ENCODE measurements around the gene ZNF205. TPM values are rescaled to one million over a fixed set of nuclear protein-coding genes. Genes with fewer than 3 reads are reported as not detected.
A peak's percentile ranks its signal among the peaks of the same experiment; 100 is the strongest.

Gene ZNF205
- total and polyA plus RNA-seq, 9 of the 15 experiments (the other 6 are each of a cell fraction or from before 2014, with no cell fraction given): 2.4 to 11.8 (median 5.1) TPM; not detected in 2

DNA sequence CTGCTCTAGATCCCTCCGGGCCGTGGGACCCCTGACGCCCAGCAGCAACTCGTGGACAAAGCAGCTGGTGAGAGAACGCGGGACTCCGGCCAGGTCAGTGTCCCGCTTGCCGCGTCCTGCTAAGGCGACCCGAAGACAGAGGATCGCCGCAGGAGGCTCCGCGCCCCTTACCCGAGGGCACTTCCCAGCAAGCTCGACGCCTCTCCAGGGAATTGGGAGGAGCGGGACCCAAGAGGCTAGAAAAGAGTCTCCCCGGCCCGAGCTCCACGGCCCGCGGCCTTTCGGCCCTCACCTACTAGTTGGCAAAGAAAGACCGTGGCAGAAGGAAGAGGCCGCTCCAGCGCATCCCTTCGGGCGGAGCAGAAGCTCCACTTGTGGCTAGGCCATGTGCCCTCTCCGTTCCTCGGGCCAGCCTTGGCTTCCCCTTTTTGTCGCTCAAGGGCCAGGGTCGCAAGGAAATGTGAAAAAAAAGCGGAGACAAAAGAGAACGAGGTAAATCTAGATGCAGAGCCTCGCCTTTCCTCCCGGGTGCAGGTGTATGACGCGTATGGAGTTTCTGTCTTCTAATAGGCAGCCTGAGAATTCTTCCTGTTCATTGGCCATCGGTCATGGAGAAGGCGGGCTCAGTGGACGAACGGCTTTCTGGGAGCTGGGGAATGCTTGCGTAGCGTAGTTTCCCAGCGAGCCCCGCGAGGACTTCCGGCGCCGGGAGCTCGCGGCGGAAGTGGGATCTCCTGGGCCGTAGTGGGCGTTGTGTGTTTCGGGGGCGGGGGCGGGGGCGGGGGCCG is 22.1 kb downstream of the ZNF205 start, which contains the start of gene ZNF213 (continued):
- TF ChIP-seq PHB2 (IDR thresholded peaks at IDR 0.05; ENCODE audit: low read depth): no peak
- TF ChIP-seq, protein P1, sequence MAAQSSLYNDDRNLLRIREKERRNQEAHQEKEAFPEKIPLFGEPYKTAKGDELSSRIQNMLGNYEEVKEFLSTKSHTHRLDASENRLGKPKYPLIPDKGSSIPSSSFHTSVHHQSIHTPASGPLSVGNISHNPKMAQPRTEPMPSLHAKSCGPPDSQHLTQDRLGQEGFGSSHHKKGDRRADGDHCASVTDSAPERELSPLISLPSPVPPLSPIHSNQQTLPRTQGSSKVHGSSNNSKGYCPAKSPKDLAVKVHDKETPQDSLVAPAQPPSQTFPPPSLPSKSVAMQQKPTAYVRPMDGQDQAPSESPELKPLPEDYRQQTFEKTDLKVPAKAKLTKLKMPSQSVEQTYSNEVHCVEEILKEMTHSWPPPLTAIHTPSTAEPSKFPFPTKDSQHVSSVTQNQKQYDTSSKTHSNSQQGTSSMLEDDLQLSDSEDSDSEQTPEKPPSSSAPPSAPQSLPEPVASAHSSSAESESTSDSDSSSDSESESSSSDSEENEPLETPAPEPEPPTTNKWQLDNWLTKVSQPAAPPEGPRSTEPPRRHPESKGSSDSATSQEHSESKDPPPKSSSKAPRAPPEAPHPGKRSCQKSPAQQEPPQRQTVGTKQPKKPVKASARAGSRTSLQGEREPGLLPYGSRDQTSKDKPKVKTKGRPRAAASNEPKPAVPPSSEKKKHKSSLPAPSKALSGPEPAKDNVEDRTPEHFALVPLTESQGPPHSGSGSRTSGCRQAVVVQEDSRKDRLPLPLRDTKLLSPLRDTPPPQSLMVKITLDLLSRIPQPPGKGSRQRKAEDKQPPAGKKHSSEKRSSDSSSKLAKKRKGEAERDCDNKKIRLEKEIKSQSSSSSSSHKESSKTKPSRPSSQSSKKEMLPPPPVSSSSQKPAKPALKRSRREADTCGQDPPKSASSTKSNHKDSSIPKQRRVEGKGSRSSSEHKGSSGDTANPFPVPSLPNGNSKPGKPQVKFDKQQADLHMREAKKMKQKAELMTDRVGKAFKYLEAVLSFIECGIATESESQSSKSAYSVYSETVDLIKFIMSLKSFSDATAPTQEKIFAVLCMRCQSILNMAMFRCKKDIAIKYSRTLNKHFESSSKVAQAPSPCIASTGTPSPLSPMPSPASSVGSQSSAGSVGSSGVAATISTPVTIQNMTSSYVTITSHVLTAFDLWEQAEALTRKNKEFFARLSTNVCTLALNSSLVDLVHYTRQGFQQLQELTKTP (IDR thresholded peaks at IDR 0.05; ENCODE audit: low read depth in 1 of 2, partially characterized antibody in 2 of 2): peak in 1 of 2 experiments; percentile 93
- TF ChIP-seq PKNOX1 (IDR thresholded peaks at IDR 0.05): peak; percentile 54; the same call in 1 of the 2 replicates
- TF ChIP-seq RFX1 (IDR thresholded peaks at IDR 0.05): no peak
- TF ChIP-seq POLR2AphosphoS5 (IDR thresholded peaks at IDR 0.05; ENCODE audit: control insufficient read depth, insufficient read depth, low read depth, low read length): peak; percentile 86
- TF ChIP-seq ARNT (IDR thresholded peaks at IDR 0.05): peak in 1 of 2 experiments; percentile 71; a peak in 1 of 4 replicates
- TF ChIP-seq, protein P2, sequence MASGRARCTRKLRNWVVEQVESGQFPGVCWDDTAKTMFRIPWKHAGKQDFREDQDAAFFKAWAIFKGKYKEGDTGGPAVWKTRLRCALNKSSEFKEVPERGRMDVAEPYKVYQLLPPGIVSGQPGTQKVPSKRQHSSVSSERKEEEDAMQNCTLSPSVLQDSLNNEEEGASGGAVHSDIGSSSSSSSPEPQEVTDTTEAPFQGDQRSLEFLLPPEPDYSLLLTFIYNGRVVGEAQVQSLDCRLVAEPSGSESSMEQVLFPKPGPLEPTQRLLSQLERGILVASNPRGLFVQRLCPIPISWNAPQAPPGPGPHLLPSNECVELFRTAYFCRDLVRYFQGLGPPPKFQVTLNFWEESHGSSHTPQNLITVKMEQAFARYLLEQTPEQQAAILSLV (tag; IDR thresholded peaks at IDR 0.05): no peak
- TF ChIP-seq TCF7L2 (IDR thresholded peaks at IDR 0.05; ENCODE audit: low read depth, low read length): no peak
- TF ChIP-seq, protein P3, sequence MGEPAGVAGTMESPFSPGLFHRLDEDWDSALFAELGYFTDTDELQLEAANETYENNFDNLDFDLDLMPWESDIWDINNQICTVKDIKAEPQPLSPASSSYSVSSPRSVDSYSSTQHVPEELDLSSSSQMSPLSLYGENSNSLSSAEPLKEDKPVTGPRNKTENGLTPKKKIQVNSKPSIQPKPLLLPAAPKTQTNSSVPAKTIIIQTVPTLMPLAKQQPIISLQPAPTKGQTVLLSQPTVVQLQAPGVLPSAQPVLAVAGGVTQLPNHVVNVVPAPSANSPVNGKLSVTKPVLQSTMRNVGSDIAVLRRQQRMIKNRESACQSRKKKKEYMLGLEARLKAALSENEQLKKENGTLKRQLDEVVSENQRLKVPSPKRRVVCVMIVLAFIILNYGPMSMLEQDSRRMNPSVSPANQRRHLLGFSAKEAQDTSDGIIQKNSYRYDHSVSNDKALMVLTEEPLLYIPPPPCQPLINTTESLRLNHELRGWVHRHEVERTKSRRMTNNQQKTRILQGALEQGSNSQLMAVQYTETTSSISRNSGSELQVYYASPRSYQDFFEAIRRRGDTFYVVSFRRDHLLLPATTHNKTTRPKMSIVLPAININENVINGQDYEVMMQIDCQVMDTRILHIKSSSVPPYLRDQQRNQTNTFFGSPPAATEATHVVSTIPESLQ (CRISPR knock-in tag; IDR thresholded peaks at IDR 0.05): no peak
- peak; percentile 57; the same call in 1 of the 2 replicates for TF ChIP-seq ZNF384 (IDR thresholded peaks at IDR 0.05; ENCODE audit: low read depth, low read length)
- no peak for TF ChIP-seq BRCA1 (IDR thresholded peaks at IDR 0.05)
- TF ChIP-seq BRCA1 (CRISPR knock-in tag; IDR thresholded peaks at IDR 0.05): peak; percentile 57; the same call in 1 of the 2 replicates
- TF ChIP-seq FOS (IDR thresholded peaks at IDR 0.05; ENCODE audit: extremely low read depth, insufficient read length): peak; percentile 75
- TF ChIP-seq ZBED1 (IDR thresholded peaks at IDR 0.05): no peak
- TF ChIP-seq ZNF280A (IDR thresholded peaks at IDR 0.05; ENCODE audit: low read depth, partially characterized antibody): no peak
- TF ChIP-seq NRF1 (conservative IDR thresholded peaks at IDR 0.05 in 1 of 2, IDR thresholded peaks at IDR 0.05 in 1 of 2): peak in 1 of 2 experiments; percentile 48; a peak in 1 of 4 replicates
- TF ChIP-seq SIN3B (IDR thresholded peaks at IDR 0.05; ENCODE audit: low read depth): peak; percentile 92
